GM15510 (cell line): ENCODE measurements around the gene TBC1D22A.

Experiments
- POLR2A ChIP-seq: IDR thresholded peaks from 3 replicates; pipeline ENCODE4 v1.6.1; 2011; ENCODE audit warnings: borderline replicate concordance; ENCODE audit not compliant: insufficient read length; ENCODE audit errors: extremely low read depth

TBC1D22A gene

DNA sequence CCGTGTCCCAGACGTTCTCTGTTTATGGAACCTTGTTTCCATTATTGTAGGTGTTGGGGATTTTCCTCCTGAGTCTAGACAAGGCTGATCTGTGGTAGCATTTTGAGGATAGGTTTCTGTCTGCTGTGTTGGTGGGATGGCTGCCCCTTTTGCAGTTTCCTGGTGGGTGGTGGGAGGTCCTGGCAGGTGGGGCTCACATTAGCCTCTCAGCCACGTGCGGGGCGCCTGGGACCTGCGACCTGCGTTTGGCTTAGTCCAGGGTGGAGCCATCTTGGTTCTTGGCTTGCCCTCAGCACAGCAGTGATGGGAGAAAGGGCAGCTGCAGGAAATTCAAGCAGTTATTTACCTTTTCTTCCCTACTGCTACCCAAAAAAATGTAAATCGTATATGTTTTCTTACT lies 143.4 kb downstream of the TBC1D22A start:
- TF ChIP-seq POLR2A = no peak

DNA sequence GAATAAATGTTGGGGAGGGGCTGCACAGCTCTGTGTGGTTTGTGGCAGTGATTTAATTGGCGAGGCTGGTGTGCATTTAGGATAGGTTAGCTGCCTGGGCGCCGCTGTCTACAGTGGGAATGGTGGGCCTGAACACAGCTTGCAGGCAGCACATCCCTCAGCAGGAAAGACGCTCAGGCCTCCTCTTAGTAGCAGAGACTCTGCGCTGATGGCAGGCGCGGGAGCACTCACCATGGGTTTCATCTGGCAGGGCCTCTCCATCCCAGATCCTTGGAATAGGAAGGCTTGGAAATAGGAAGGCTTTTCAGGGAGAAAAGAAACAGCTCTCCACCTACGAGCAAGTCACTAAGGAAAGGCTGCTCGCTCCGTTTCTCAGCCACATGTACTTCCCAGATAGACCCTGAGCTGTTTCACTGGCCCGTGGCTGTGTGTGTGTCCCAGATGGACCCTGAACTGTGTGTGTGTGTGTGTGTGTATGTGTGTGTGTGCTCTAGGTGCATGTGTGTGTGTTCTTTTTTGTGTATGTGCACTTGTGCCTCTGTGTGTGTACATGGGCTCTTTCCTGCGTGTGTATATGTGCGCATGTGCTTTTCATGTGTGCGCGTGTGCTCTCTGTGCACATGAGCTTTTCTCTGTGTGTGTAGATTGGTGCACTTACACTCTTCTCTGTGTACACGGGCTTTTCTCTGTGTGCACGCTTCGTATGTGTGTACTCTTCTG lies 144.0 kb downstream of the TBC1D22A start:
- TF ChIP-seq POLR2A = no peak

DNA sequence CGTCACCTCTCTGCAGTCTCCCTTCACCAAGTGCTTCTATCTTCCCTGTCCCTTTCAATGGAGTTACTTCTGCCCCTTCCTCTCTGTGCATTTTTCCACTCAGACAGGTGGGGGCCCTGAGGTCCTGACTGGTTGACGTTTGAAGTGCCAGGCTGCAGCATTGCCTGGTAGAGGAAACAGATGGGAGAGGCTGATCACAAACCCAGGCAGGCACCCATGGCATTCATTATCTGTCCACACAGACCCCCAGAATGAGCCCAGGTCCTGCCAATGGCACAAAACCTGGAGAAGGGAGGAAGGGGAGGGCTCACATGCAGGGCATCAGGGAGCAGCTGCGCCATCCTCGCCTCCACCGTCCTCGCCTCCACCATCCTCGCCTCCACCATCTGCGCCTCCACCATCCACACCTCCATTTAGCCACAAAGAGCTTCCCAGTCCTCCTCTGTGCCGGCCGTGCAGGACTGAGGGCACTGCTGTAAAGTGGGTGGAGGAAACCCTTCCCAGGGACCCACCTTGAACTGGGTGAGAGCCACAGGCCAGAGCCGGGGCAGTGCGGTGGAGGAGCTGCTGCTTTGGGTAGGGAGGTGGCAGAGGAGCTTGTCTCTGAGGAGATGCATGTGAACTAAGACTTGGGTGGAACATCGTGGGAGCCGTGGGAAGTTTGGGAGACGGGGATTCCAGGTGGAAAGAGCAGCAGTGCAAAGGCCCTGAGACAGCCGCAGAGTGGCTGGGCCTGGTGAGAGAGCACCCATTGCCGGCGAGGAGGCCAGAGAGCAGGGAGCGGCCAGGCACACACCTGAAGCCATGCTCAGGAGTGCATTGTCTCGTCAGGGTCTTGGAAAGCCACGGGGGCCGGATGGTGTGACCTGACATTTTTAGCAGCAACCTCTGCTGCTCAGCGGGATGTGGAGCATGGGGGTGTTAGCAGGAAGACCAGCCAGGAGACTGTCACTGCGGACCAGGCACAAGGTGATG lies 145.1 kb downstream of the TBC1D22A start:
- TF ChIP-seq POLR2A = no peak

DNA sequence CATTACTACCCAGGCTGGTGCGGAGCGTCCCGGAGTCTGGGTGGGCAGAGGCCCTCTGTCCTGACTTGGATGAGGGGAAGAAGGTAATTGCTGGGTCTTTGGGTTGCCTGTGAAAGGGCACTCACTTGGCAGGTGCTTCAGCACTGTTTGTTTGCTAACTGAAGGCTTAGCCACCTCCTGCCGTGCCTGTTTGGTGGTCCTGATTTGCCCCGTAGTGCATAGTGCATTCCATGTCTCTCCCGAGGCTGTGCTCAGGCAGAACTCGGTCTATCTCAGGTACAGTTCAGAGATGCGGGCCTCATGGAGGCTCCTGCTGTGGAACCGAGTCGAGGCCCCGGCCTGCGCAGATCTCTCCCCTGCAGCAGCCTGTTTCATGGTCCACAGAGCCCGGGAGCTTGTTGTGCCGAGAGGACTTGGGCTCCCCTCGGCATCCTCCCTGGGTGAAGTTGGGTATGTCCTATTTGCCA lies 146.2 kb downstream of the TBC1D22A start:
- TF ChIP-seq POLR2A = no peak

DNA sequence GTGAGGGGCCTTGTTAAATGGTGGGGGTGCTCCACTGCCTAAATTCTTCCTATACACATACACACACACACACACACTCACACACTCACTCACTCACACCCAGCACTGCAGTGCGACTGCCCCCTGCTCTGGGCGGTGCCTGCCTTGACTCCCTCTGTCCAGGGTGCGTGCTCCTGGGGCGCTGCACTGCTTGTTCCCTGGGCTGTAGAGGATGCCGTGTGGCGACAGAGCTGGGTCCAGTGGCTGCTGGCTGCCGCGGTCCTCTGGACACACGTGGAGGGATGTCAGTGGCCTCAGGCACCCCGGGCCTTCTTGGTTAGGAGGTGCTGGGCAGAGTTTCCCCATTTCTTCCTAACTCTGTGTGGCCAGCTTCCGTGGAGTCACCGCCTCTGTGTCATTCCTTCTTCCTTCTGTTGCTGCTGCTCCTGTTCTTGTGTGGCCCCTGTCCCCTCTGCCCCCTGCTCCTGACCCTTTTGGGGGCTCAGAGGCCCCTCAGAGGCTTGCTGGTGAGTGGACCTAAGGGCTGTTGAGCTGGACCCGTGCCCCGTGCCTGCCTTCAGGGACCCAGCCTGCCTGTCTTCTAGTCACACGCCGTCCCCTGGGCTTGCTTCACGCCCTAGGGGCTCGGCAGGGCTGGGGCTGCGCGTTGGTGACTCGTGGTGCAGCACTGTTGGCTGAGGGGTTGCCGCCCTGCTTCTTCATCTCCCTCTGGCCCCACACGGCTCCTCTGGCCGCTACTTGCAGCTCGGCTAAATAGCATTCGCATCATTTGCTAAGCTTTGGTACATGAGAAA lies 147.0 kb downstream of the TBC1D22A start:
- no peak for TF ChIP-seq POLR2A

DNA sequence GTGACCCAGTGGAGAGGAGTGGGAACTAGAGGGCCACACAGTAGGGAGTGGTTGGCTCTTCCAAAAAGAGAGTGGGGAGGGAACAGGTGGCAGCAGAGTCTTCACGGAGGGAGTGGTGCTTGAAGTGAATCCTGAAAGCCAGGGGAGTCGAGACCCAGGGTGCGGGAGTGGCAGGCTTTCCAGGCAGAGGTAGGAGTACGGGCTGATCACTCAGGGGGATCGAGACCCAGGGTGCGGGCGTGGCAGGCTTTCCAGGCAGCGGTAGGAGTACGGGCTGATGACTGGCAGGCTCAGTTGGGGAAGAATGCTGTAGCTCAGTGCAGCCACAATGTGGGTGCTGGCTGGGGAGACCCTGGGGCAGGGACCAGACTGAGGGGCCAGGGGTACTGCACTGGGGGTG lies 148.2 kb downstream of the TBC1D22A start:
- TF ChIP-seq POLR2A = no peak

DNA sequence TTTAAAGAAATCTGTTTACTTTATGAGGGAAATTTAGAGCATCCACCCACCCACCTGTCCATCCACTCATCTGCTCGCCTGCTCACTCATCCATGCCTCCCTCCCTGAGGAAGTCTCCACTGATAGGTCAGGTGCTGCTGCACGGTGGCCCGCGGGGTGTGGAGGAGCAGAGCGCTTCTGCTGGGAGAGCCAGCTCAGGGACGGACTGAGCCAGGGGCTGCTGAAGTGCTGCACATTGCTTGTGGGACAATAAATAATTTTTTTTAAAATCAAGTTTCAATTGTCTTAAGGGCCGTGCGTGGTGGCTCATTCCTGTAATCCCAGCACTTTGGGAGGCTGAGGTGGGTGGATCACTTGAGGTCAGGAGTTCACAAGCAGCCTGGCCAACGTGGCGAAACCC lies 148.9 kb downstream of the TBC1D22A start:
- TF ChIP-seq POLR2A = no peak

DNA sequence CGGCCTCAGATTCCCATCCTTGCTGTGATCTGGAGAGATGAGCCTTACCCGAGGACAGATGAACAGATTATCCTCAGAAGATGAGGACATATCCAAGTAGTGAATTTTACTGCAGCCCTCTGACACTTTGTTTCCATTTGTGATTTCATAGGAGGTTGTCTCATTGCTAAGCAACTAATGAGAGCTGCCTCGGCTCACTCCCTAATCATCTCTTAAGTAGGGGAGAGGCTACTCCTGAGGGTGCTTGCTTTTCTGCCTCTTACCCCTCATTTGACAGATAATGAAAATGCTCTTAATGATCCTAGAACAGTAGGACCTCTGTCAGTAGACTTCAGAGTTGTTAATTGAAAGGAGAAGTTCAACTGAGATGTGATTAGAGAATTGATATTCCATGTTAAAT lies 150.9 kb downstream of the TBC1D22A start:
- TF ChIP-seq POLR2A = no peak

DNA sequence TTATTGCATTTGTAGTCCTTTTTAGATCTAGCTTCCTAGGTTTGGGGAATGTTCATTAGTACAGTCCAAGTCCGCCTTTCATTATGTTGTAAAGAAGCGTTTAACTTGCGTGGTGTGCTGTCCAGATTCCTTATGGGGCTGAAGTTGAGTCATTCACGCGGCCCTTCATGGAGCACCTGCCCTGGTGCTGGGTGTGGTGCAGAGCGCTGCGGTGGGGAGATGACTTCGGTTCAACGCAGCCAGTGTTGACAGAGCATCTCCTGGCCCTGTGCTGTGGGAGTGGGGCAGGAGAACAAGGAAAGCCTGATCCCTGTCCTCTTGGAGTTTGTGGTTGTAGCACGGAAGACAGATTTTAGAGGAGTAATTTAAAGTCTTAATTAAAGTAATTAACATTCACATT lies 152.0 kb downstream of the TBC1D22A start:
- no peak for TF ChIP-seq POLR2A

DNA sequence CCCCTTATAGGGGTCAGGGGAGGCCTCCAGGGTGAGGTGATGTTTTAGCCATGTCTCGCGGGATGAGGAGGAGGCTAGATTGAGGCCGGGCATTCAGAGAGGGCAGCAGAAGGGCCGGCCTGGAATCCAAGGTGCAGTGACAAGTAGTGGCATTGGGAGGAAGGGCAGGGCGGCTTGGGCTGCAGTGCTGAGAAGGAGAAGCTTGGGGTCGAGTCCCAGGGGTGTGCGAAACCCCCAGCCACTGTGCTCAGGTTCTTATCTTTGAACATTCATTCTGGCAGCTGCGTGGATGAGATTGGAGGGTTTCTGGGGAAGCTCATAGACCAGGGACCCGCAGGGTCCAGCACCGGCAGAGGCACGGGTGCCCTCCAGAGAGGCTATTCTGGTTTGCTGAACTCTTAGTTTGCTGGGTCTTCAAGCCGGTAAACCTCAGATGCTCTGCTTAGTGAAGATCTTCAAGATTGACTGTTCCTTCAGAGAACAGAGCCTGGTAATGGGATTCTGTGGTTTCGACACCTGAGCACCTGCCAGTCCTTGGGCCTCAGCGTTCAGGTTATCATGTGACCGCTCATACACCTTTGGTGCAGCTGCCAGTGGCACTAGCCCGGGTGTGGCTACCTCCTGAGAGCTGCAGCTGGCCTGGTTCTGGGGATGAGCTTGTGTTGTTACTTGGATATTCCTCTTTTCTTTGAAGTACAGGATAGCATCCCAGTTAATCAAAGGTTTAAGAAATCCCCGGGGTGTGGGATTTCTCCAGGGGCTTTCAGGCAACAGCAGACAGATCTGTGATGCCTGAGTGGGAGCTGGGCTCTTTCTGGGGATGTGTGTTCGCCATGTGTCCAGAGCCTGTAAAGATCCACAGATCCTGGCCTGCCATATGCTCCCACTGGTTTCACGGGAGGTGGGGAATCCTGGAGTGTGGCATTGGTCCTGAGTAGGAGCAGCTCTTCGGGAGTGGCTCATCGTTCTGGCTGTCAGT lies 152.8 kb downstream of the TBC1D22A start:
- no peak for TF ChIP-seq POLR2A

DNA sequence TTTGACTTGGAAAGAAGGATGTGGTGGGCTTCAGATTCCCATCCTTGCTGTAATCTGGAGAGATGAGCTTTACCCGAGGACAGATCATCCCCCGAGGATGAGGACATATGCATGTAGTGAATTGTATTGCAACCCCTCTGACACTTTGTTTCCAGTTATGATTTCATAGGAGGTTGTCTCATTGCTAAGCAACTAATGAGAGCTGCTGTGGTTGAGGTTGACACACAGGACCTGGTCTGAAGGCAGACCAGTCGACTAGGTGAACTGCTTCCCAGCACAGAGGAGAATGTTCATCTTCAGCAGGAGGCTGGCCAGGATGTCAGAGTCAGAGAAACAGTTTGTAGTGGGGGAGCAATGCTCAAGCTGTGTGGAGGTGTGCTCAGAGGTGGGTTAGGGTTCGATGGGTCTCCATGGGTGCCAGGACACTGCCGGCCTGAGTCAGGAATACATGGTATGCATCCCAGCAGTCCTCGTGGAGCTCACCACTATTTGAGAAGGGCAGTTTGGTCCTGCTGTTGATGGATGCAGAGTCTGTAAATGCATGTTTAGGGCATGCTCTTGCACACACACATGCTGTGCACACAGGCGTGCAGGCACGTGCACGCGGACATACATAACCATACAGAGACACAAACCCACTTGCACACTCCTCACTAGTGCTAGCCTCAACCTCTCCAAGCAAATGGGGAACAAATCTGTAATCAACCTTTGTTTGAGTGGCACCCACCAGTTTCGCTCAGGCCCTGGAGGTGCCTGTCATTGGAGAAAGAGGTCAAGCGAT lies 153.7 kb downstream of the TBC1D22A start:
- TF ChIP-seq POLR2A = no peak

DNA sequence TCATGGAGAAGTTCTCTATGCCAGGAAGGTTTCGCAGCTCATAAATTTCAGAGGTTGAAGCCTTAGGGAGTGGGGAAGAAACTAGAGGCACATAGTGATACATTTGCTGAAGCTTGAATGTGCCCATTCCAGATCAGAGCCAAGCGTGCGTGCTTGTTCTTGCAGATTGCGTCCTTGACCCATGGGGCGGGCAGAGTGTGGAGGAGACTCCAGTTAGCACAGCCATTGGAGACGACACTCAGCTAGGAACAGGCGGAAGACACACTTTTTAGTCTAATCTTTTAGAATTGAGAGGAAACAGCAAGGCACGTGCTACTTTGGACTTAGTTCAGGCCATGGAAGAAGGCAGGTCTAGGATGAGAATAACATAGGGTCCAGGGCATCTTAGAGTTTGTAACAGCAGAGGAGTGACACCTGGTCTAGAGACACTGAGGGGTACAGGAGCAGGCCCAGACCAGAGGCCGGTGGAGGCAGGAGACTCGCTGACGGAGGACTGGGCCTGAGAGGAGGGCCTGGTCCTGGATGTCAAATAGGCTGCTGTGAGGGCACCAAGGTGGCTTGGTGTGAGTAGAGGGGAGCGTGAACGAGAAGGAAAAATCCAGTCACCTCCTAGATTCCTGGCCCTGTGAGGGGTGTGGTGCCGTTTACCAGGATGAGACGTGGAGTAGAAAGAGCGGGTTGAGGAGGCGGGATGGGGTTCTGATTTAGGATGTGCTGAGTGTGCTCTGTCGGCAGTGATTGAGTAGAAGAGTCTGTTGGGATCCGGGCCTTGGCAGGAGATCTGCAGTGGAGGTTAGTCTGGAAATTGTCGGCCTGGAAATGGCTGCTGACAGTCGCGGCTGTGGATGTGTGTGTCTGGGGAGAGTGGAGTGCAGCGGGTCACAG lies 154.7 kb downstream of the TBC1D22A start:
- TF ChIP-seq POLR2A = no peak
